Fibroblast of gingiva (primary cell): Measurements from ENCODE around the gene PI4K2A.

Experiments
- DNase-seq: peaks from one replicate; pipeline ENCODE4 v3.0.0-alpha.2; 2011; ENCODE audit warnings: low read depth

The PI4K2A gene

DNA sequence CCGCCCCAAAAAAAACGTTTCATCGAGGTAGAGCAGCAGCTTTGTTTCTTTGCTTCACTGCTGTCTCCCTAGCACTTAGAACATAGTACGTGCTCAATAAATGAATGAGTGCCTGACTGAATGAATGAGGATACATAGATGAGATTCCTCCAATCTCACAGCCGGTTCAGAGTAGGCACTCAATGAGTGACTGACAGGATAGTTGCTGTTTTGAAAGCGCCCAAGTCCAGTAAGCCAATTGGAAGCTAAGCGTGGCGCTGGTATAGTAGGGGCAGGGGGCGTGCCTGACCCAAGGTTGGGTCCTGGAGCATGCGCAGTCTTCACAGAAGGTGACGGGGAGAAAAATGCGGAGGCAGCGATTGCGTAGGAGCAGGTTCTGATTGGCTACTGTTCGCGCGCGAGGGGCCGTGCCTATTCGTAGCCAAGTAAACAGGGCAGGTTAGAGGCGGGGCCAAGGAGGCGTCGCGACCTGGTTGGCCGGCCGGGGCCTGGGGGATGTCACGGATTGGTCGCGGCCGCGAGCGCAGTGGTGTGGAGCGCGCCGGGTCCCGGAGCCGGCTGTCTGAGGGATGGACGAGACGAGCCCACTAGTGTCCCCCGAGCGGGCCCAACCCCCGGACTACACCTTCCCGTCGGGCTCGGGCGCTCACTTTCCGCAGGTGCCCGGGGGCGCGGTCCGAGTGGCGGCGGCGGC, at the start of gene PI4K2A:
PI4K2A (plus strand) TSS at position 498 of the 694 bp plus-strand sequence; CDS start at position 570, 72 bp downstream.
- peak; percentile 99 for DNase-seq

DNA sequence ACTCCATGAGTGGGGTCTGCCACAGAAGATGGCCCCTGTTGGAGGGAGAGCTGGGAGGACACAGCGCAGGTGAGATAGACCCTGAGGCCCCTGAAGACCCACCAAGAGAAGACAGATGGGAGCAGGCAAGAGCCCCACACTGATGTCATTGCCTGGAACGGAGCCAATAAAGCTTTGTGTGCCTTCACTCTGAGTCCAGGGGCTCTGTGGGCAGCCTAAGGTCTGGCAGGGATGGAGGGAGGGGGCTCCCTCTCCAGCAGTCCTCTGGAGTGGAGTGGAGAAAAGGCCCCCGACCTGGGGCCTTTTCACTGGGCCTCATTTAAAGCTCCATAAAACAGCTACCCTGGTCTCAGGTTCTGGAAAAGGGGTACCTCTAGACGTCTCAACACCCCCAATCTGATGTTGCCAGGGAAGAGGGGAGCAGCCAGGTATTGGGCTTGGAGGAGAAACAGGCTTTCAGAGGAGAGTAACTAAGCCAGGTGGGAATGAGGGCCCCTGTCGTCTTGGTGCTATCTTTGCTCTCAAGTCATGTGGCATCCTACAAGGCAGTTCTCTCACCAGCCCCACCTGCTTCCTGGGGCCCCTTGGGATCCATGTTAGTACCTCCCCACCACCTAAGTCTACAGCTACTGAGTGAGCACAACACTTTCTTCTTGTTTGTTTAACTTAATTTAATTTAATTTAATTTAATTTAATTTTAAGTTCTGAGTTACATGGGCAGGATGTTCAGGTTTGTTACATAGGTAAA, 49.5 kb upstream of the PI4K2A start:
- DNase-seq = no peak

DNA sequence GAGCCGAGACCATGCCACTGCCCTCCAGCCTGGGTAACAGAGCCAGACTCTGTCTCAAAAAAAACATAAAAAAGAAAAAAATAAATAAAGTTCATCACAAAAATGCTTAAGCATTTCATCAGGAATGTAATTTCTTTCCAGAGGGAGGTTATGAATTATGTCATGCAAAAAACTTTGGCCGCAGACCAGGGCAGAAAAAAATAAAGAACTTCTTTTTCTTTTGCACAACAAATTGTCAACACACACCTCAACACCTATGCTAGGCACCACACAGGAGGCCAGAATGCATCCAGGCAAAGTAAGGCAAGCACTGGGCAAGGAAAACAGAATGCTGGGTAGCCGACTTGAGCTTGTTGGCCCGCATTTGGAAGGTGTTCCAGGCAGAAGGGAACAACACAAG, 47.0 kb upstream of the PI4K2A start:
- peak; percentile 46 for DNase-seq

DNA sequence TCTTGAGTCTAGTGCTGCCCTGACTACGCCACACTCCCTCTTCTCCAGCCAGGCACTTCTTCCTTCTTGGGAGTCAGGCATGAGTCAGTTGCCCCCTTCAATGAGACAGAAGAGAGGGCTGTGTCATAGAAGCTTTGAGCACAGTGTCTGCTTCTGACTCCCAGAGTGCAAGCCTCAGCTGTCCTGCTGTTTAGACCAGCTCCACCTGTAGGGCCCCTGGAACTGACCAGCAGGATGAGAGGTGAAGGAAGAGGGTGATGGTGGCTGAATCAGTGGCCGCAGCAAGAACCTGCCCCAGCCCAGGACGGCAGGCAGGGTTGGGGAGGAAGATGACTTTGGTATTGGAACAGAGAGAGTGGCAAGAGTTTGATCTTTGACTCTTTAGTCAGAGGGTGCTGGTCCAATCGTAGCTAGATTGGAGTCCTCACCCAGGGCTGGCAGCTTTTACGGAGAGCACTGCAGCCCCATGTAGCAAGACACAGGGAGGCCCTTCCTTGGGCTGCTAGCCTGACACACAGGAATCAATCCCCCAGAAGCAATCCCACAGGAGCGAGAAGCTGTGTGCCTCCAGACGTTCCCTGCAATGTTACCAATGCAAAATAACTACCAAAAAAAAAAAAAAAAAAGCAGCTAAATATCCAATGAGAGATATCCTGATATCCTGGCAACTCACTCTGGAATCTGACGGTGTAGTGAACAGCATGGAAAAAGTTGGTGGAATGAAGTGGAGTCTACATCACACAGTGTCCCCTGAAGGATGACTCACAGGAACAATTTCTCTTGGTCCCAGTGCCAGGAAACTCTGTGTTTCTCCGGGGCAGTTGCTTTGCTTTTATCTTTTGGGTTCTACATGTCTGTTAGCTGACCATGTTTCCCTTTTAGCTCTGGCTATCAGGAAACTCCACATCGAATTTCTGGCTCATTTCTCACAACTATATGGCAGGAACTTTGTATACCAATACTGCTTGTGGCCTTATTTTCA, 44.1 kb upstream of the PI4K2A start:
- DNase-seq = peak; percentile 82

DNA sequence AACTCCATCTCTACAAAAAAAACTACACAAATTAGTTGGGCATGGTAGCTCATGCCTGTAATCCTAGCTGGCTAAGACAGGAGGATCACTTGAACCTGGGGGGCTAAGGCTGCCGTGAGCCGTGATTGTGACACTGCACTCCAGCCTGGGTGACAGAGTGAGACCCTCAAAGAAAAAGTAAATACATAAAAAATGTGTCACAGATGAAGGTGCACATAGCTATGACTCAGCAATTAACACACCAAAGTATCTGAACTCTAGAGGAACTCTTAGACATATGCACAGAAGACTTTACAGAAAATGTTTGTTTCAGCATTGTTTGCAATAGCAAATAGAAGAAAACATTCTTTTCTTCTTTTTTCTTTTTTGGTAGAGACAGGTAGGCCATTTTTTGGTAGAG, 42.7 kb upstream of the PI4K2A start:
- no peak for DNase-seq

DNA sequence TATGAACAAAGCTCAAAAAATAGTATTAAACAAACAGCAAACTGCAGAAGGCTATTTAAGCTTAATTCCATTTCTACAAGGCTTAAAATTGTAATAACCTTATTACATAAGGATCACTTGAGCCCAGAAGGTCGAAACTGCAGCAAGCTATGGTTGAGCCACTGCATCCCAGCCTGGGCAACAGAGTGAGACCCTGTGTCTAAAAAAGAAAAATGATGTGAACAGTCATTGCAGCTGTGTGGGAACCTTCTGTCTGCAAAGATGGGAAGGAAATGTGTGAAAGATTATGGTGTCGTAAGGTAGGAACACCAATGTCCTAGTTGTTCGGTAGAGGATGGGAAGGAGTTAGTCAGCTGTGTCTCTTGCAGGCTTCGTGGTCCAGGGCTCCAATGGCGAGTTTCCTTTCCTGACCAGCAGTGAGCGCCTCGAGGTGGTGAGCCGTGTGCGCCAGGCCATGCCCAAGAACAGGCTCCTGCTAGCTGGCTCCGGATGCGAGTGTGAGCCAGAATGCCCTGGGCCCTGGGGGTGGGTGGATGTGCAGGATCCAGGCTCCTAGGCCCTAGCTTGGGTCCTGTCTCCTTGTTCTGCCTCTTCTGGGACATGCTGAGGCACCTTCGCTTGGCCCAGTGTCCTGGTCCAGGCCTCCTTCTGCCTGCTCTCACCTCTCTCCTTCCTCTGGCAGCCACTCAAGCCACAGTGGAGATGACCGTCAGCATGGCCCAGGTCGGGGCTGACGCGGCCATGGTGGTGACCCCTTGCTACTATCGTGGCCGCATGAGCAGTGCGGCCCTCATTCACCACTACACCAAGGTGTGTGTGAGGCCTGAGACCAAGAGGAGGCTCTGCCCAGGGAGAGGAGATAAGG, 41.8 kb upstream of the PI4K2A start:
- DNase-seq = no peak

DNA sequence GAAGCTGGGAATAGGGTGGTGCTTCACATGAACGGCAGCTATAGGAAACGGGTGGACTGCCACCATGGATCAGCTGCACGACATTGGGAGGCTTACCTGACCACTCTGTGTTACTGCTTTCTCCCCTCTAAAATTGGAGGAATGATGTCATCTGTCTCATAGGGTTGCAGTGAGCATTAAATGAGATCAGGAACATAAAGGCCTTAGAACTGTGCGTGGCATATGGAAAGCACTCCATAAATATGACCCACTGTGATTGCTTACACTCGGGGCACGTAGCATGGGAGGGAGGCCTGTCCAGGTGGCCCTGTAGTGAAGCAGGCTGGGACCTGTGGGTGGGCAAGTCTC, 41.2 kb upstream of the PI4K2A start:
- no peak for DNase-seq

DNA sequence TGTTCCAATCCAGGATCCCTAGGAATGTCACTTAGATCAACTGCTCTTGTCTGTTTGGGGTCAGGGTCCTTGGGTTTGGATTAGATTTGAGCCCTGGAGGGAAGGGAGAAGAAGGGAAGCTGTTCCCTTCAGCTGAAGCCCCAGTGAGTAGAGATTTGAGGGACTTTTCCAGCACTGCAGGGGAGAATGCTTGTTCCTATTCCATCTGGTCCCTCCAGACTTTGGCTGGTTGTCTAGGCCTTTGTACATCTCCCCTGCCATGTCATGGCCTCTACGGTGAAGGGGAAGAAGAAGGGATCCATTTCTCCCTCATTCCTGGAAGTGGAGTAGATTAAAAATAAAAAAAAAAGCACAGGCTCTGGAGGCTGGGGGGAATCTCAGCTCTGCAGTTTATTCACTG, 39.9 kb upstream of the PI4K2A start:
- DNase-seq = no peak

DNA sequence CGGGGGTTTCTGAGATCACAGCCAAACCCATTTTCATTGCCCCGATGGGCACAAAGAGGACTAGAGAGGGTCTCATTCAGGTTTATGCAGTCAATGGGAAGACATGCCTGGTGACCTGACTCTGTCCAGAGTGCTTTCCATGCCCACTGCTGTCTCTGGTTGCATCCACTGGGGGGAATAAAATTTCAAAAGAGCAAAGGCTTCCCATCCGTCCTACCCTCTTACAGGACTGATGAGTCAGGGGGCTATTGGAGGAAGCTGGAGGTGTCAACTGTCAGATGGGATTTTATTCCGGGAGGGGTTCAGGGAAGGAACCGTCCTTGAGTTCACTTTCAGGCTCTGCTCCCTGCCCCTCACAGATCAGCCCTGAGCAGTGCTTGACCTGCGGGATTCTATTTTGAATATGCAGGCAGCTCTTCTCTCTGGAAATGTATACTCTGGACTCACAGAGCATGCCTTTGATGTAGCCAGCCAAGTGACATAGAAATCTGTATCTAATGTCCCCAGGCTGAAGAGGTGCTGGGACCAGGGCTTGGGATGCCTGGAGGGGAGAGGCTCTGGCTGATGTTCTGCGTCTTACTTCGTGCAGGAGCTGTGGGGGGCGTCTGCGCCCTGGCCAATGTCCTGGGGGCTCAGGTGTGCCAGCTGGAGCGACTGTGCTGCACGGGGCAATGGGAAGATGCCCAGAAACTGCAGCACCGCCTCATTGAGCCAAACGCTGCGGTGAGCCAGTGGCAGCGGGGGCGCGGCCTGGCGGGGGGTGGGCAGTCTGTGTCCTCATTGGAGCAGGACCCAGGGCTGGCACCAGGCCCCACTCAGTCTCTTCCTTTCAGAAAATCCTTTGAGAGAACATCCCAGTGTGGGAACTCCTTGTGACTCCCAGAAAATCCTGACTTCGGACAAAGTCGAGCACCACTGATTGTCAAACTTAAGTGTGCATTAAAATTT, 38.9 kb upstream of the PI4K2A start:
- DNase-seq = no peak

DNA sequence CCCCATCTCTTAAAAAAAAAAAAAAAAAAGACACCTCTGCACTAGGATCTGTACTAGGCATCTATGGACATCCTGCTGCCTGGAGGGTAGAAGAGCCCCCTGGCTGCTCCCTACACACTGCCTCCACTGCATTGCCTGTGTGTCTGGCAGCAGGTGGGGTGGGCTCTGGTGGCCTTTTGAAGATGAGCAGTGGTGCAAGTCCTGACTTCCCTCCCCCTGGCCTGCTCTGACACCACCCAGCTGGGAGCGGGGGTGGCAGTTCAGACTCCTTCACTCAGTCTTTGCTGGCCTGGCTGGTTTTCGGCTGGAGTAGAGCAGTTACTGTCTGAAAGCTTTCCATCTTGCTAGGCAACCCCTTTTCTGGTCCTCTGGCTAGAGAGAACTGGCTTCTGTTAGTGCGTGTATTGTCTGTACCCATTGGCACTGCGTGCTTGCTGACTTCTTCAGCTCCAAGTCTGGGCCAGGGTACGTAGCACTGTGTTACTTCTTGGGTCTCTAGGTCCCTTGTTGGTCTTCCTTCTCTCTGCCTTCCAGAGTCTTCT, 33.3 kb upstream of the PI4K2A start:
- no peak for DNase-seq

DNA sequence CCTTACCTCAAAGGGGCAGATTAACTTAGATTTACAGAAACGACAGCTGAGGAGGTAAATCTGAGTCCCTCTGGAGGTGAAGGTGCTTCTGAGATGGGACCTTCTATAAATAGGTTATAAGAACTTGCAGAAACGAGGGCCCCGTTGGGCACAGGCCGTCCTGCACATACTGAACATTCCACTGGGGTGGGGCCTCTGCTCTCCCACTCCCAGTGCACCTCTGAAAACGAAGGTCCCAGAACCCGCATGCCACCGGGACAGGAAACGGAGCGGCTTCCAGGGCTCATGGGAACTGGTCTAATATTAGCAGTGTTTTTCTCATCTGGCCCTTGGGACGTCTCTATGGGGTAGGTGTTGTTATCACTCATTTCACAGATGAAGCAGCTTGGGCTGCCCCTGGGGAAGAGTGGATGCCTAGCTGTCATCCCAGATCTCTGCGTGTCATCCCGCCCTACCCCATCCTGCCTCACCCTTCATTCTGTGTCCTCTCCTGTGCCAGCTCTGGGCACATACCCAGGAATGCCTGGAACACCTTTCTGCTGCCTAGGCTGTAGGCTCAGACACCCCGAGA, 31.4 kb upstream of the PI4K2A start:
- DNase-seq = no peak

DNA sequence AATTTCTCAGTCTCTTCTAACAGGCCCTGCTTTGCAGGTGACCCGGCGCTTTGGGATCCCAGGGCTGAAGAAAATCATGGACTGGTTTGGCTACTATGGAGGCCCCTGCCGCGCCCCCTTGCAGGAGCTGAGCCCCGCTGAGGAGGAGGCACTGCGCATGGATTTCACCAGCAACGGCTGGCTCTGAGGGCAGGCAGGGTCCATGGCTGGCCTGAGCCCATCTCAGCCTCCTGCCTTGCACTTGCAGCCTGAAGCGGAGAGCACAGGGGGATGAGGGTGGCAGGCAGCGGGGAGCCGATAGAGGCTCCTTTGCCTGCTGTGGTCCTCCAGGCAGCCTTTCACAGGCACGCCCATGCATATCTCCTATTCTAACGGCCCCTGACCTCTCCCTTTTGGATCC, 29.0 kb upstream of the PI4K2A start:
- no peak for DNase-seq

DNA sequence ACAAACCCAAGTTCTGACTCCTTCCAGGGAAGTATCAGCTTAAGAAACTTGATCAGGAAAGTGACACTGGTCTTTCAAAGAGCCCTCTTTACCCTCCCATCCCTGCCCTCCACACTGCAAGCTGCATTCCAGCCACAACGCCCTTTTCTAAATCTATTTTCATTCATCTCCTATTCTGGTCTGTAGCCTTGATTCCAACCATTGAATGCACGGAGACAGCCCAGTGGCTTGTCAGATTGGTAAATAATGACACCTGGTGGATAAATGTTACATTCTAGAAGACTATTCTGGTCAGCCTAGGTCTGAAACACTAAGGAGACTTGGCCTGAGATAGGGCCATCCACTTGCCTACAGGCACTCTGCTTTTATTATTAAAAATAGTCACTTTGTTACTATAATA, 28.1 kb upstream of the PI4K2A start:
- peak; percentile 43 for DNase-seq

DNA sequence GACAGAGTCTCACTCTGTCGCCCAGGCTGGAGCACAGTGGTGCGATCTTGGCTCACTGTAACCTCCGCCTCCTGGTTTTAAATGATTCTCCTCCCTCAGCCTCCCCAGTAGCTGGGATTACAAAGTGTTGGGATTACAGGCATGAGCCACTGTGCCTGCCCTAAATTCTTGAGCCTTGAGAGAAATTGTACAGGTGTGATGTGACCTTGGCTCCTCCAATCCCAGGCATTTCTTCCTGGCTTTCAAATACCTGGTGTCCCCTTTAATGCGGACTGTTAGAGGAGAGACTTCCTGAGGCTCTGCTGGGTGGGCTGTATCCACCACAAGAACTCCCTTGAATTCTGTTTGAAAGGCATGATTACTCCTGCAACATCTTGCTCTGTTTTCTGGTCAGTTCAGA, 22.2 kb upstream of the PI4K2A start:
- no peak for DNase-seq

DNA sequence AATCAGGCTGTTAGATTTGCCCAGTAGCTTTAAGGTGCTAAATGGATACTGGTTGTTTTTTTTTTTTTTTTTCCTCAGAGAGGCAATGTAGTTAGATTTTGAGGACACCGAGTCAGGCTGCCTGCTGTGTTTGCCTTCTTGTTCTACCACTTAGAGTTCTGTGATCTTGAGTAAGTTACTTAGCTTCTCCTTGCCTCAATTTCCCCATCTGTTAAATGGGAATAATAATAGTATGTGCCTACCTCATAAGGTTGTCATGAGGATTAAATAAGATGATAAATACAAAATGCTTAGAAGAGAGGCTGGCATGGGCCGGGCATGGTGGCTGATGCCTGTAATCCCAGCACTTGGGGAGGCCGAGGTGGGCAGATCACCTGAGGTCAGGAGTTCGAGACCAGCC, 21.7 kb upstream of the PI4K2A start:
- no peak for DNase-seq

DNA sequence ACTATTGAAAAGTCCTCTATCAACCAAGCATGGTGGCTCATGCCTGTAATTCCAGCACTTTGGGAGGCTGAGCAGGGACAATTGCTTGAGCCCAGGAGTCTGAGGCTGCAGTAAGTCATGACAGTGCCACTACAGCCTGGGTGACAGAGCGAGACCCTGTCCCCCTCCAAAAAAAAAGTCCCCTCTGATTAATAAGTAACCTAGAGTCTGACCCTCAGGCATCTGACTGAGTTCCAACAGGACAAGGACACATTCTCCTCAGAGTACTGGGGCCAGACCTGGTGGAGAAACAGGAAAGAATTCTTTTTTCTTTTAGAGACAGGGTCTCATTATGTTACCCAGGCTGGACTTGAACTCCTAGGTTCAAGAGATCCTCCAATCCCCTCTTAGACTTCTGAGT, 17.2 kb upstream of the PI4K2A start:
- DNase-seq = no peak

DNA sequence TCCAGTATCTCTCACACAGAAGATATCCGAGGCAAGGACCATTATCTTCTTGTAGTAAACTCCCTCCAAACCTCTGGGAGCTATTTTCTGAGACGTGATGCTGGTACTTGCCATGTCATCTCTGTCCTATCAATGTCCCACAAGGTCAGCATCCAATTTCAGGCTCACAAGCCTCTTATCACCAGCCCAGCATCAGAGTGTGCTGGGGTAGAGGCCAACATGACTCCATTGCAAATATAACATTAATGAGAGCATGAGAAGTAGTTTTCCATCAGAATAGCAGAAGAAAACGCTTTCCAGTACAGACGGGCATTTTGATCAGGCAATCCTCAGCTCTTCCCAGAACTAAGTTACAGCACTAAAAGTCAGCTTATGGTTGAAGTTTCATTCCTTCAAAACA, 12.7 kb upstream of the PI4K2A start:
- no peak for DNase-seq

DNA sequence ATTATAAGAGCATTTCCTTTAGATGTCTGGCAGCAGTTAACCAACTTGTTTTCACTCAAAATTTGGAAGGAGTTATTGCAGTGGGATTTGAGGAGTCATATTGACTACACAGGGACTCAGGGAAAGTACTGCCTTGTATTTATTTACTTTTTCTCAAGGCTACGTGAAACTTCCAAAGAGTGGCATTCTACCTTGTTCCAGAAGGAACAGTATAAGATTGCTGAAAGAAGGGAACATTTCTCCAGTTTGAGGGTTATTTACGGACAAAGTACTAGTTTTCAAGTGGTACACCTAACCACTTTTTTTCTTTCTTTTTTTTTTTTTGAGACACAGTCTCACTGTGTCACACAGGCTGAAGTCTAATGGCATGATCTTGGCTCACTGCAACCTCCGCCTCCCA, 12.2 kb upstream of the PI4K2A start:
- DNase-seq = no peak

DNA sequence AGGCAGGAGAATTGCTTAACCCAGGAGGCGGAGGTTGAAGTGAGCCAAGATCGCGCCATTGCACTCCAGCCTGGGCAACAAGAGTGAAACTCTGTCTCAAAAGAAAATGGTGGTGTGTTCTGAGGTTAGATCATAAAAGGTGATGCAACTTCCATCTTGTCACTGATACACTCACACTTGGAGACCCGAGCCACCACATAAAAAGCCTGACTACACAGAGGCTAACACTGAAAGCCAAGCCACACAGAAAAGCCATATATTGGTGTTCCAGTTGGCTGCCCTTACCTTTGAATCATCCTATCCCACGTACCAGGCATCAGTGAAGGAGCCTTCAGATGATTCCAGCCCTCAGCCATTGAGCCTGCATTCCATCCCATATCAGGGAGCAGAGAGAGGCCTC, 11.2 kb upstream of the PI4K2A start:
- no peak for DNase-seq

DNA sequence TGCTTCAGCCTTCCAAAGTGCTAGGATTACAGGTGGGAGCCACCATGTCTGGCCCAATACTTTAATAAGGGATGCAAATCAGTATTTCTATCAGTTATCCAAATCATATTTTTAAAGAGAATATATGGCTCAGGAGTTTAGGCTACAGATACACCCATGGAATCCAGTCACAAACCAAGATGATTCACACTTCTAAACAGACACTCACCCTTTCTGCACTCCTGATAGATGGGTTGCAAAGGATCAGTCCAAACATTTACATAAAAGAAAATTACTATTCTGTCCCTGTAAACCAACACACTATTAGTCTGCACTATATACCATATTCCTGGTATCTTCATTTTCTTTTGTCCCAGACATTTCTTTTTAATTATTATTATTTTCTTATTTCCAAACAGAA, 9.4 kb upstream of the PI4K2A start:
- DNase-seq = no peak
